Measurements from ENCODE around the gene GUK1.
"Not testable (repeated sequence)": the region's sequence is repeated elsewhere in the genome, so short reads cannot be mapped to it uniquely, and the experiment has no call there.

The GUK1 gene

GRCh38 chr1:228105270-228105995 is 34.6 kb upstream of the GUK1 start:
- no peak for DNase-seq

- no peak for DNase-seq
These were observed 33.9 kb upstream of the GUK1 start for GRCh38 chr1:228105996-228106799.

- no peak for DNase-seq
These were observed 33.4 kb upstream of the GUK1 start for GRCh38 chr1:228106800-228107054.

GRCh38 chr1:228107636-228108035 is 32.4 kb upstream of the GUK1 start:
- no peak for DNase-seq

GRCh38 chr1:228108055-228108690 is 31.9 kb upstream of the GUK1 start:
- DNase-seq = no peak

GRCh38 chr1:228108742-228109072 is 31.4 kb upstream of the GUK1 start:
- DNase-seq = no peak

- peak; percentile 95 for DNase-seq
These were observed 30.8 kb upstream of the GUK1 start, which contains the start of gene MRPL55 for GRCh38 chr1:228109073-228109961. Gene MRPL55, minus strand, starts transcription at chr1:228109299. Its CDS starts 1,039 bp downstream, at chr1:228108260.

- no peak for DNase-seq
These were observed 30.1 kb upstream of the GUK1 start for GRCh38 chr1:228109962-228110488.

GRCh38 chr1:228110556-228110955 is 29.5 kb upstream of the GUK1 start:
- DNase-seq = no peak

- not testable (repeated sequence) for DNase-seq
These were observed 28.8 kb upstream of the GUK1 start for GRCh38 chr1:228111315-228111714.

GRCh38 chr1:228112167-228112566 is 27.9 kb upstream of the GUK1 start:
- DNase-seq = no peak

- no peak for DNase-seq
These were observed 27.5 kb upstream of the GUK1 start for GRCh38 chr1:228112617-228113016.

- DNase-seq = no peak
These were observed 25.3 kb upstream of the GUK1 start for GRCh38 chr1:228114827-228115226.

GRCh38 chr1:228117335-228117734 is 22.7 kb upstream of the GUK1 start:
- DNase-seq = no peak

- DNase-seq = no peak
These were observed 22.0 kb upstream of the GUK1 start for GRCh38 chr1:228118040-228118439.

GRCh38 chr1:228120351-228120750 is 19.7 kb upstream of the GUK1 start:
- no peak for DNase-seq

GRCh38 chr1:228120857-228121489 is 19.1 kb upstream of the GUK1 start:
- DNase-seq = no peak

- DNase-seq = no peak
These were observed 17.1 kb upstream of the GUK1 start for GRCh38 chr1:228122921-228123441.

- no peak for DNase-seq
These were observed 16.6 kb upstream of the GUK1 start for GRCh38 chr1:228123505-228123904.

- DNase-seq = no peak
These were observed 14.9 kb upstream of the GUK1 start for GRCh38 chr1:228125185-228125584.

GRCh38 chr1:228131766-228132165 is 8.3 kb upstream of the GUK1 start:
- no peak for DNase-seq

- no peak for DNase-seq
These were observed 5.5 kb upstream of the GUK1 start for GRCh38 chr1:228134591-228134990.
